ENCODE results near the gene RPRD1B.
A peak's percentile ranks its signal among the peaks of the same experiment; 100 is the strongest.

Gene RPRD1B

GRCh38 chr20:38049800-38050199 is 16.3 kb downstream of the RPRD1B start:
- TF ChIP-seq, protein P1, sequence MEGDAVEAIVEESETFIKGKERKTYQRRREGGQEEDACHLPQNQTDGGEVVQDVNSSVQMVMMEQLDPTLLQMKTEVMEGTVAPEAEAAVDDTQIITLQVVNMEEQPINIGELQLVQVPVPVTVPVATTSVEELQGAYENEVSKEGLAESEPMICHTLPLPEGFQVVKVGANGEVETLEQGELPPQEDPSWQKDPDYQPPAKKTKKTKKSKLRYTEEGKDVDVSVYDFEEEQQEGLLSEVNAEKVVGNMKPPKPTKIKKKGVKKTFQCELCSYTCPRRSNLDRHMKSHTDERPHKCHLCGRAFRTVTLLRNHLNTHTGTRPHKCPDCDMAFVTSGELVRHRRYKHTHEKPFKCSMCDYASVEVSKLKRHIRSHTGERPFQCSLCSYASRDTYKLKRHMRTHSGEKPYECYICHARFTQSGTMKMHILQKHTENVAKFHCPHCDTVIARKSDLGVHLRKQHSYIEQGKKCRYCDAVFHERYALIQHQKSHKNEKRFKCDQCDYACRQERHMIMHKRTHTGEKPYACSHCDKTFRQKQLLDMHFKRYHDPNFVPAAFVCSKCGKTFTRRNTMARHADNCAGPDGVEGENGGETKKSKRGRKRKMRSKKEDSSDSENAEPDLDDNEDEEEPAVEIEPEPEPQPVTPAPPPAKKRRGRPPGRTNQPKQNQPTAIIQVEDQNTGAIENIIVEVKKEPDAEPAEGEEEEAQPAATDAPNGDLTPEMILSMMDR (conservative IDR thresholded peaks at IDR 0.05; ENCODE audit: control insufficient read depth, insufficient read depth, low read depth, low read length): no peak
- peak; percentile 78 for DNase-seq (ENCODE audit: low read depth)

DNA sequence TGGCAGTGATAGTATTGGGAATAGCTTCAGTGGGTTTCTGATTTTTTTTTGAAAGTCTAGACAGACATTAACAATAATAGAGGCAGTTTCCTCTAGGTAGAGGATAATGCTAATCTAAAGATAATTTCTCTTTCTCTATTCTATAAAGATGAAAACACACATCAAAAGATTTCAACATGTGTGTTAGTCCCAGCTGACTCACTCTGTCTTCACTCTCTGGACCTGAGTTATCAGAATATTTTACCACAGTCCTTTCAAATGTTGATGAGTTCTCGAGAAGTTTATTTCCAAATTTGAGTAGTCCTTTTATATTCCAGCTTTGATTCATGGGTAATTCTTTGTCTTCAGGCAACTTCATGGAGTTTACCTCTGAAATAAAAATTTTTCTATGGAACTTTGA is 17.1 kb downstream of the RPRD1B start:
- no peak overlapping the region for H3K4me3 ChIP-seq (ENCODE audit: control insufficient read depth, low read depth, low read length)
- TF ChIP-seq, protein P1 (conservative IDR thresholded peaks at IDR 0.05; ENCODE audit: control insufficient read depth, insufficient read depth, low read depth, low read length): no peak
- peak; percentile 54 for DNase-seq (ENCODE audit: low read depth)

More at GRCh38 chr20:38049800-38050199, 16.3 kb downstream of the RPRD1B start:
- no peak overlapping the region for H3K4me3 ChIP-seq (ENCODE audit: control insufficient read depth, low read depth, low read length)

DNA sequence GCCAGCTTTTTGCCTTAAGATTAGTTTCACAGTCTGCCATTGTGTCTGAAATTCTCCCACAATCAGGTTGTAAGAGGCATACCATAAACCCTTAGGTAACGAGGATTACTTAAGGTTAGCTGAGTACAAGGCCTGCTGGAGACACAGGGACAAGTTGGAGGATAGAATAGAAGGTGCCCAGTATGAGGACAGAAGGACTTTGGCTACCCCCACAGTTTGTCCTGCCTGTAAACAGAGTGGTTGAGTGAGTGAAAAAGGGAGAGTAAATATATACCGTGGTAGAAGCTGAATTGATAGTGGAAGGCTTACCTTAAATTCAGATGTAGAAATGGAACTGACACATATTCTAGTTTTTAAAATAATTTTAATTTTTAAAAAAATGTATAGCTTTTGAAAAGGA is 19.3 kb downstream of the RPRD1B start:
- TF ChIP-seq, protein P1 (conservative IDR thresholded peaks at IDR 0.05; ENCODE audit: control insufficient read depth, insufficient read depth, low read depth, low read length): no peak
- DNase-seq (ENCODE audit: low read depth): no peak
- H3K4me3 ChIP-seq (ENCODE audit: control insufficient read depth, low read depth, low read length): no peak overlapping the region

DNA sequence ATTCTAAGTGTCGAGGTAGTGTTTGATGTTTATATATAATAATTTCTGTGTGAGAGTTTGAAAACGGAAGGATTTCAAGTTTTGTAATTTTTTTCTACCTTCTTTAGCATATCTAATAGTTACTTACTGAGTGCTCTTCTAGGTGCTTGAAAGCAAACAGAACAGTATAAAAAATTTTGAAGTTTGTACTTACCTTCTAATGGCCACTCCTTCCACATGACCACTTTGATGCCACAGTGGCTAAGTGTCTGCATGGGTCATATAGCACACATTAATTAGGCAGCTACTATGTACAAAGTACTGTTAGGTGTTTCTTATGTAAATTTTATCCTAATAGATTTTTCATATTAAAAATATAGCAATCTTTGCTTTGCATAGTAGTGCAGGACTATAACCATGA is 21.1 kb downstream of the RPRD1B start:
- H3K4me3 ChIP-seq (ENCODE audit: control insufficient read depth, low read depth, low read length): no peak overlapping the region
- TF ChIP-seq, protein P1 (conservative IDR thresholded peaks at IDR 0.05; ENCODE audit: control insufficient read depth, insufficient read depth, low read depth, low read length): no peak
- DNase-seq (ENCODE audit: low read depth): no peak

- no peak for DNase-seq (ENCODE audit: low read depth)
- no peak overlapping the region for H3K4me3 ChIP-seq (ENCODE audit: control insufficient read depth, low read depth, low read length)
- TF ChIP-seq, protein P1 (conservative IDR thresholded peaks at IDR 0.05; ENCODE audit: control insufficient read depth, insufficient read depth, low read depth, low read length): no peak
Observed at GRCh38 chr20:38055294-38055693, 21.7 kb downstream of the RPRD1B start.

GRCh38 chr20:38055848-38056247 is 22.3 kb downstream of the RPRD1B start:
- H3K4me3 ChIP-seq (ENCODE audit: control insufficient read depth, low read depth, low read length): no peak overlapping the region
- TF ChIP-seq, protein P1 (conservative IDR thresholded peaks at IDR 0.05; ENCODE audit: control insufficient read depth, insufficient read depth, low read depth, low read length): no peak
- DNase-seq (ENCODE audit: low read depth): no peak

GRCh38 chr20:38057351-38057972 is 23.9 kb downstream of the RPRD1B start:
- peak; percentile 71 for DNase-seq (ENCODE audit: low read depth)
- no peak overlapping the region for H3K4me3 ChIP-seq (ENCODE audit: control insufficient read depth, low read depth, low read length)
- TF ChIP-seq, protein P1 (conservative IDR thresholded peaks at IDR 0.05; ENCODE audit: control insufficient read depth, insufficient read depth, low read depth, low read length): peak; percentile 80

All from fibroblast of mammary gland (primary cell).